NCI-H1930 (cell line): ENCODE results near the gene KCNH2.
"Not testable (repeated sequence)": the region's sequence is repeated elsewhere in the genome, so short reads cannot be mapped to it uniquely, and the experiment has no call there.

Source experiments
- DNase-seq, 2 experiments: peaks; one replicate each; lab custom pipeline; 2025; lab: John Stamatoyannopoulos, UW

KCNH2 gene

GRCh38 chr7:151011616-151012015, 33.5 kb upstream of the KCNH2 start:
- DNase-seq = not testable (repeated sequence)

- DNase-seq = no peak
These were observed 32.9 kb upstream of the KCNH2 start for GRCh38 chr7:151011097-151011409.

- DNase-seq = no peak
These were observed 32.4 kb upstream of the KCNH2 start for GRCh38 chr7:151010307-151011096.

GRCh38 chr7:151010037-151010306, 31.9 kb upstream of the KCNH2 start:
- no peak for DNase-seq

GRCh38 chr7:151009327-151010036, 31.4 kb upstream of the KCNH2 start:
- DNase-seq = no peak

- peak; percentile 49 to 65 for DNase-seq
These were observed 30.6 kb upstream of the KCNH2 start for GRCh38 chr7:151008511-151009323.

GRCh38 chr7:151008143-151008510, 30.0 kb upstream of the KCNH2 start:
- DNase-seq = no peak

GRCh38 chr7:151007469-151007898, 29.4 kb upstream of the KCNH2 start:
- DNase-seq = no peak

GRCh38 chr7:151006590-151007300, 28.6 kb upstream of the KCNH2 start:
- no peak for DNase-seq

- DNase-seq = no peak
These were observed 27.4 kb upstream of the KCNH2 start for GRCh38 chr7:151005566-151005965.

- DNase-seq = no peak
These were observed 25.5 kb upstream of the KCNH2 start for GRCh38 chr7:151003572-151003971.

GRCh38 chr7:151001546-151001945, 23.4 kb upstream of the KCNH2 start:
- no peak for DNase-seq

GRCh38 chr7:151000897-151001495, 22.9 kb upstream of the KCNH2 start:
- DNase-seq = no peak

GRCh38 chr7:150999497-151000230, 21.5 kb upstream of the KCNH2 start:
- DNase-seq = no peak

GRCh38 chr7:150999001-150999400, 20.9 kb upstream of the KCNH2 start:
- no peak for DNase-seq

GRCh38 chr7:150998341-150998740, 20.2 kb upstream of the KCNH2 start:
- no peak for DNase-seq

- no peak for DNase-seq
These were observed 19.7 kb upstream of the KCNH2 start for GRCh38 chr7:150997817-150998216.

- DNase-seq = no peak
These were observed 19.0 kb upstream of the KCNH2 start for GRCh38 chr7:150997075-150997511.

- no peak for DNase-seq
These were observed 18.4 kb upstream of the KCNH2 start for GRCh38 chr7:150996376-150997074.

GRCh38 chr7:150994838-150995510, 16.9 kb upstream of the KCNH2 start:
- DNase-seq = no peak
